Epithelial cell of proximal tubule (primary cell): ENCODE data around the gene CEND1. TPM values are rescaled to one million over a fixed set of nuclear protein-coding genes. Genes with fewer than 3 reads are reported as not detected.

Experiments
- DNase-seq: peaks from one replicate; pipeline ENCODE4 v3.0.0-alpha.2; 2011; ENCODE audit warnings: low read depth
- H3K4me3 ChIP-seq: 2 replicates; pipeline ENCODE4 v1.5.1; 2011; ENCODE audit warnings: low read depth, mild to moderate bottlenecking, low read length
- CTCF ChIP-seq: conservative IDR thresholded peaks from 2 replicates; pipeline ENCODE4 v1.5.1; 2012; ENCODE audit warnings: low read depth, mild to moderate bottlenecking, low read length
- total RNA-seq: library from RNA; depleted of rRNA; stranded (reverse); fragments of >200 nt; gene quantifications from 2 replicates; pipeline ENCODE4 v1.2.3, GENCODE V29; 2015

The CEND1 gene
- total RNA-seq, 1 donor from 2014 or later: not detected

GRCh38 chr11:830295-831117, 40.6 kb upstream of the CEND1 start:
- H3K4me3 ChIP-seq: peak overlapping the region; percentile 53

DNA sequence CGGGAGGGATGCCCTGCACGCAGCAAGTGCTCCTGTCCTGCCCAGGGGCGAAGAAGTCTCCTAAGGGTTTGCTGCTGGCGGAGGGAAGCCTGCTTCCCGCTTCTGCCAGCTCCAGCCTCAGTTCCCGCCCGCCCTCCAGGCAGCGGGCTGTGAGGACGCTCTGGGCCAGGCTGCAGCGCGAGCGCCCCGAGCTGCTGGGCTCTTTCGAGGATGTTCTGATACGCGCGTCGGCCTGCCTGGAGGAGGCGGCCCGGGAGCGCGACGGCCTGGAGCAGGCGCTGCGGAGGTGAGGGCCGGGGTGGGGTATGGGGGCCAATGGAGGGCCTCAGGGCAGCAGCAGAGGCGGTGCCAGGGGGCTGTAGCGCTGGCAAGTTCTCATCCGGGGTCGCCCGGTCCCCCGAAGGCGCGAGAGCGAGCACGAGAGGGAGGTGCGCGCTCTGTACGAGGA, 40.0 kb upstream of the CEND1 start:
- H3K4me3 ChIP-seq: peak overlapping the region; percentile 53
- TF ChIP-seq CTCF: no peak
- no peak for DNase-seq

More at GRCh38 chr11:830295-831117, 40.6 kb upstream of the CEND1 start:
- no peak for DNase-seq
- no peak for TF ChIP-seq CTCF

DNA sequence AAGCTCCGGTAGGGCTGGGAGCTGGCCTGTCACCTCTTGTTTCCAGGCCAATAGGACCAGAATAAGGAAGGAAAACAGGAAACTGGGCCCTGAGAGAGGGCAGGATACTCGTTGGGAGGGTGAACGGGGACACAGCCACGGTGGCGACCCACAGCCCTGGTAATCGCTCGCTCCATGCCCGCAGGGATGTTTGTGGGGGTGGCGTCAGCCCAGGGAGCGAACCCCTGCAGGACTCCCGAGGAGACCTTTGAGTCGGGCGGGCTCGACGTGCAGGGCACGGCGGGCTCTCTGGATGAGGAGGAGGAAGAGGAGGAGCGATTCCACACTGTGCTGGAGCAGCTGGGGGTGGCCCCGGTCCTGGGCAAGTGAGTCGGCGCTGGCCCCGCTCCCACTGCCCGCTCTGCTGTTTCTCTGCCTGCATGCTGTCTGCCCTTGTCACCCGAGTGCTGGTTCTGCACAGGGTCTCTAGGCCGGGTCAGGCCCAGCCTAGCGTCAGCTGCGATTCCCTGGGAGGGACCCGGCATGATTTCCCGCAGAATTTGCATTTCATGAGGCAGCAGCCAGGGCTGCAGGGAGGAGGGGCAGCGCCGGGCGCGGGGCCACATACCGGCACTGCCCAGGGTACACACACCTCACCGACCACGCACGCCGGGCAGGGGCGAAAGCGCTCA, 39.4 kb upstream of the CEND1 start:
- TF ChIP-seq CTCF: no peak
- DNase-seq: no peak
- H3K4me3 ChIP-seq: peak overlapping the region; percentile 53

GRCh38 chr11:828506-829175, 38.8 kb upstream of the CEND1 start:
- DNase-seq: no peak
- TF ChIP-seq CTCF: no peak
- no peak overlapping the region for H3K4me3 ChIP-seq

- H3K4me3 ChIP-seq: peak within 1 kb of the TSS; percentile 48
- TF ChIP-seq CTCF: no peak
- DNase-seq: no peak
Observed at GRCh38 chr11:827897-828192, 38.0 kb upstream of the CEND1 start, which contains the start of gene CRACR2B. Gene CRACR2B (plus strand): TSS chr11:827919. CDS start chr11:828608, 689 bp downstream.

- TF ChIP-seq CTCF: no peak
- DNase-seq: no peak
- H3K4me3 ChIP-seq: peak overlapping the region; percentile 48
Observed at GRCh38 chr11:827146-827896, 37.4 kb upstream of the CEND1 start.
